ENCODE data around the gene CD93.

Gene CD93

GRCh38 chr20:23096986-23097520 lies 10.9 kb upstream of the CD93 start:
- no peak for DNase-seq

DNA sequence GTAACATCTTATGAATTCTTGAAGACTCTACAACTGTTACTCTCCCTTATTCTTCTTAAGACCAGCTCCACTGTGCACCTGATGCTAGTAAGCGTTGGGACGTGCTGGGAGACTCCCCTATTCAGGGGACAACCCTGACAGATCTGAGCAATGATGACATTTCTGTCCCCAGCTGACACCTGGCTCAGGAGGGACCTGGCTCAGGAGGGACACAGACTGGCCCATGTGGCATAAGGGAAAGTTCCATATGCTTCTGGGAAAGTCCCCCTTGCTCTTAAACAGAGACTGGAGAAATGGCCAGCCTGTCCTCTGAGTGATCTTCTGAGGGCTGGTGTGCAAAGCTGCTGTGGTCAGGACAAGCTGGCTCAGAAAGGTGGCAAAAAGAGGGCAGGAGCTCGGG lies 10.0 kb upstream of the CD93 start:
- DNase-seq, result no peak

DNA sequence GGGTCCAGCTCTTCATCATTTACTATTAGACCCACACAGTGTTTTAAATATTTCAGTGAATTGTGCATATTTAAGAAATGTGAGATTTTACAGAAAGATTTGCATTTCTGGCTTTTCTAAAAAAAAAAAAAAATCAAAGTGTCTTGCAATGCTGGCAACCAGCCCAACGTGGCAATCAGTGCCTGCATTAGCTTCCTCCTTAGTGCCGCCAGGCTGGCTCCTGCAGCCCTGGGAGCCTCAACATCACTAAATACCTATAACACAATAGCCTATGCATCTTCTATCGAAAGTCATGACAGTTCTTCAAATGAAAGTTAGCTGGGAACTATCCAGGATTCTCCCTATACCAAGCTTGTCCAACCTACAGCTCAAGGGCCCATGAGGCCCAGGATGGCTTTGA lies 9.4 kb upstream of the CD93 start:
- DNase-seq, result no peak

- no peak for DNase-seq
Measured at GRCh38 chr20:23094927-23095326, 8.8 kb upstream of the CD93 start.

GRCh38 chr20:23094213-23094896 lies 8.2 kb upstream of the CD93 start:
- DNase-seq, result no peak

DNA sequence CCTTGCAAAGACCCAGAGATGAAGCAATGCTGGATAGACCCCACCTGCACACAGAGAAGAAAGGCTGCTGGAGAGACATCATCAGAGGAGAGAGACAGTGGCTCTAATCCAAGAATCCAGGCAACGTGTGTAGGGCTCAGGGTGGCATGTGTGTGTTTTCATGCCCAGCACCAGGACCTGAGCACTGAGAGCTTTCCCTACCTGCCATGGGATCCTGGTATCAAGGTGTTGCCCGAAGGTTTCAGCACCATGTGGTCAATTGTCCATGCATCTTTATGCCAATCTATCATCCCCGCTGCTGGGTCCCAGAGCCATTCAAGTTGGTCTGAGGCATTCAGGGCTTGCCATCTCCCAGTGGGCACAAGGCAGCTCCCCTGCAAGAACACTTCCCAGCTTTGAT lies 7.5 kb upstream of the CD93 start:
- DNase-seq, result no peak

GRCh38 chr20:23092861-23093495 lies 6.9 kb upstream of the CD93 start:
- no peak for DNase-seq

DNA sequence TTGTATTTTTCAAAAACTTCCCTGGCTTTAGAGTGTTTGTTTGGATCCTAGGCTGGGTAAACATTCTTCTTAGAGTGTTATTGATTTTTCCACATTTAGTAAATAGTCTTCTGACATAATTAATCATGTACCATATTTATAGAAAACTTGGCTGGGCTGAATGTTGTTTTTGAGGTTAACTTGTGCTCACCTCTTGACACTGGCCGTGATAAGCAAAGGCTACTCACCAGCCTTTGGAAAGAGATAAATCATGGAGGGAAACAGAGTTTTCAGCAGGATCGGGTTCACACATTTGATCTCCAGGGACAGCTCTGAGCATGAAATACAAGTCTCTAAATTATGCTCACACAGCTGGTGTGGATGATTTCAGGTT lies 6.2 kb upstream of the CD93 start:
- DNase-seq, result no peak

DNA sequence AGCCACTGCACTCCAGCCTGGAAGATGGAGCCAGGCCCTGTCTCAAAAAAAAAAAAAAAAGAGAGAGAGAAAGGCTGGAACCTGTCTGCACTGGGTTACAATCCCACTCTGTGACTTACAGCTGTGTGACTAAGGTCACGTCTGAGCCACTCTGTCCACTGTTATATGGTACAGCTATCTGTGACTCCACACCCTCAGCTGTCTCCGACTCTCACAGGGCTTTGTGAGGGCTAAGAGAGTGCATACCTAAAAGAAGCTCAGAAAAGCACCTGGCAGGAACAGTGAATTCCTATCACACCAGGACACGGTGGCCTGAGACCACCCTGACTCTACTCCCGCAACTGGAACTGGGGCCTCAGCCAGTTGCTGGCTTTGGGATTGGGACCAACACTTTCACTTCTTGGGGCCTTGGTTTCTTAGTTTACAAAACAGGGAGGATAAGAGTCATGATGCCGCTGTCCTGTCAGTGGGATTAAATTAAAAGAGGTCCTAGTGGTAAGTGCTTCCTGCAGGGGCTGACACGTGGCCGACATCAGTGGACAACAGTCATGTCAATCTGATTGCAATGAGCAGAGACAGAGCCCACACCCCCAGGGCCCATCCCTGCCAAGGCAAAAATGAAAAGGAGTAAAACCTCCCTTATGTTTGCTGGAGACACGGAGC lies 5.7 kb upstream of the CD93 start:
- DNase-seq, result no peak

DNA sequence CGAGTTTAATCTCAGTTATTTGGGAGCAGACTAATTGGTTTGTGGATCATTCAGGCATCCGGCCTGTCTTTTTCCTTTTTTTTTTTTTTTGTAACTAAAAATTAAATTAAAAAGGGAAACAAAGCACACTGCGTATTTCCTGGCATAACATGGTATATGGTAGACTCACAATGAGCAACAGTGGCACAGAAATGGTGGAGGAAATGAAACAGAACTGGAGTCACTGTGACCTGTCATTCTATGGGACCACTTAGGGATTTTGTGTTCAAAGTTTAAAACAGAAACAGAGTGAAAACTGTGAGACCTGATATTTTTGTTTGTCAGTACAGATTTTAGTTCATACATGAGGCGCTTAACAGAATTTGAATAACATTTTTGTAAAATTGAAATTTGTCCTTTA lies 4.8 kb upstream of the CD93 start:
- DNase-seq, result no peak

- DNase-seq, result no peak
Measured at GRCh38 chr20:23090147-23090546, 4.0 kb upstream of the CD93 start.

- DNase-seq, result no peak
Measured at GRCh38 chr20:23088866-23089265, 2.7 kb upstream of the CD93 start.

GRCh38 chr20:23087587-23088251 lies 1.6 kb upstream of the CD93 start:
- no peak for DNase-seq

GRCh38 chr20:23086931-23087411 lies 847 bp upstream of the CD93 start:
- DNase-seq, result no peak

DNA sequence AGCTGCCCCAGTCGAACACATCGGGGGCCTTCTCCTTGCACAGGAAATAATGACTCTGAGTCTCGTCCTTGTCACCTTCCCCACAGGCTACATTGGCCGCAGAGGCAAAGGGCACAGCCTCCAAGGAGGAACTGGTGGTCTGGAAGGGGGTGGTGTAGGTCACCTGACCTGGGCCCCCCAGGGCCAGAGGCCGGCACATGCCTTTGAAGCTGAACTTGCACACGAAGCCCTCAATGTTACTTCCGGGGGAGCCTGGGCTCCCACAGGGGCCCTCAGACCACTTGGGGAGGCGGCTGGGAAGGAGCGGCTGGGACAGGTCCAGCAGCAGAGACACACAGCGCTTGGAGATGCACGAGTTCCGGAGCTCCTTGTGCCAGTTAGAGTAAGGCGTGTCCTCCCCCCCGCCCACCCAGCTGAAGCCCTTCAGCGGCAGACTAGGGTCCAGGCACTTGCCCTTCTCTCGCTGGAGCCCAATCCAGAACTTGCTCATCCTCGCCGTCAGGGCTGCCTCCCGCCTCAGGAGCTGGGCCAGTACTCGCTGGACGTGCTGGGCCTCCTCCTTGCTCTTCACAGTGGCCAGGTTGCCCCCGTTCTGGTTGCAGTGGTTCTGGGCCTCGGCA lies 578 bp downstream of the CD93 start:
- no peak for DNase-seq

GRCh38 chr20:23084845-23085365 lies 1.2 kb downstream of the CD93 start:
- no peak for DNase-seq

- no peak for DNase-seq
Measured at GRCh38 chr20:23084282-23084844, 1.8 kb downstream of the CD93 start.

DNA sequence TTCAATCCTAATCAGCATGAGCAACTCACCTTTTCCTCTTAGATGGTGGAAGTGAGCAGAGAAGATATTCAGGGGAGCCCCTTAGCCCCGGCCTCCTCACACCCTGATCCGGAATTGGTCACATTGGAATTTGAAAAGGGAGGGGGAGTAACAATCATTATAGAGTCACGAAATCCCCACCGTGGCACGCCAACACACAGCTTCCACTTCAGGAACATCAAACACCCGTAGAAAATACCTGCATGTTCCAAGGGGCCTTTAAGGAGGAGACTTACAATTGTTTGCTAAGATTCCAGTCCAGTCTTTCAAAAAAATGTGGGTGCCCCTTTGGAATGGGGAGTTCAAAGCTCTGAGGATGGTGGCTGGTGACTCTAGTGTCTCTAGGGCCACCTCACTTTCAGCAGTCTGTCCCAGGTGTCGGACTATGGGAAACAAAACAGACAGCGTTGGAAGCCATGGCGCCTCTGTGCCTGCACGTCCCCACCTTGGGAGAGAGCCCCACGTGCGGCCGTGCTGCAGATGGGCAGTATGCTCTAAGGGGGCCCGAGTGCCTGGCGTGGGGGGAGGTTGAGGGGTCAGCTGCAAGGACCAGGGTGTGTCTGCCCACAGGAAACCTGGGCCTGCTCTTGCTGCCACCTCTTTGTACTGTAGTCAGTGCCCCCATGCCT lies 2.4 kb downstream of the CD93 start:
- DNase-seq, result no peak

DNA sequence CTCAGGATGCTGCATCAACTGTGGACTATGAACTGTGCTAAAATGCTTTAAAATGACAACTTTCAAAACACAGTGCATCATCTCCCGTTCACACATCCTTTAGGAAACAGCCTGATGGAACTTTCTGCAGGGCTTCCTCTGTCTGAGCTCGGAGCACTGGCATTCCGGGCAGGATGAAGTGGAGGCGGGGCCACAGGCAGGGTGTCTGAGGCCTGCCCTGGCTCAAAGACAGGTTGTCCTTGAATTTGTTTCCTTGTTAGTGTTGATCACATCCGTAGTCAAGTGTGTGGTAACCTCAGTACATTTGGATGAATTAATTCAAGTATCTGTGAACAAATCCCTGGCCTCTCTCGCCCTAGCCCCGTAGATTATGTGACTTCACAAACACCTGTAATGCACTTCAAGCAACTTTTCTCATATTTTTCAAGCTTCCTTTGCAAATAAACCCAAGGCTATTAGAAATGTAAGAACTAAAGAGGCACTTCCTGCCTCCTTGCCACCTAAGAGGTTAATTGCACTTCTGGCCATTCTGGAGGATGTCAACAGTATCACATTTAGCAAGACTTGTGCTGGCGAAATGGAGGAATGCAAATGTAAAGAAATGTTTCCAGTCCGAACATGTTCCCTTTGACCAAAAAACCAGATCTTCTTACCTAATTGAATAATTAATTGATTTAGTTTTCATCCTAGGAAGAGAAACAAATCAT lies 3.1 kb downstream of the CD93 start:
- no peak for DNase-seq

GRCh38 chr20:23081263-23081819 lies 4.8 kb downstream of the CD93 start:
- no peak for DNase-seq

DNA sequence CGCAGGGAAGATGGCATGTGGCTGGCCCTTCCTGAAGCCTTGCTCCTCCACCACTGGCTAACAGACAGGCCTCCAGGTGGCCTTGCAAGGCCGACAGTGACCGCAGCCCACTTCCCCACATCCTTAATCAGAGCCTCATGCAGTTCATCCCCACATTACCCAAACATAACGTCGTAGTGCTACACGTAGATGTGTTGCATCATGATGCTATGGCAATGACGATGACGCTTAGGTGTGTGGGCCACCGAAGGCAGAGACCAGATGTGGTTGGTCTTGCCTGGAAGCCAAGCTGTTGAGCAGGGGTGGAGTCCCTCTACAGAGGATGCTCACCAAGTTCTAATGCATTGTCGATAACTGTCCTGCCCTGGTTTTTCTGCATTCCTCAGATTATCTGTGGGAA lies 5.6 kb downstream of the CD93 start:
- no peak for DNase-seq

Measured in NCI-H187 treated with DMSO at 0.1 percent for 48 hours (cell line).